Neural crest cell (in vitro differentiated cells): ENCODE measurements around the gene AMPD3. TPM values are rescaled to one million over a fixed set of nuclear protein-coding genes. Genes with fewer than 3 reads are reported as not detected.

Source experiments
- DNase-seq: peaks from one replicate; pipeline ENCODE4 v3.0.0; 2021; ENCODE audit warnings: low read depth, mixed read lengths, low spot score
- H3K27ac Mint-ChIP-seq: one replicate; pipeline ENCODE4 v1.8.0; 2021; ENCODE audit warnings: mild to moderate bottlenecking, mixed read lengths; ENCODE audit not compliant: unreplicated experiment
- H3K27me3 Mint-ChIP-seq: 2 replicates; pipeline ENCODE4 v1.8.0; 2021; ENCODE audit warnings: low read depth, mild to moderate bottlenecking, mixed read lengths
- H3K36me3 Mint-ChIP-seq: 2 replicates; pipeline ENCODE4 v1.8.0; 2021; ENCODE audit warnings: low read depth, mild to moderate bottlenecking, mixed read lengths
- H3K4me1 Mint-ChIP-seq: 2 replicates; pipeline ENCODE4 v1.8.0; 2021; ENCODE audit warnings: mixed read lengths
- H3K4me3 Mint-ChIP-seq: one replicate; pipeline ENCODE4 v1.8.0; 2021; ENCODE audit warnings: mild to moderate bottlenecking, mixed read lengths
- H3K9me3 Mint-ChIP-seq: 2 replicates; pipeline ENCODE4 v1.8.0; 2021; ENCODE audit warnings: mixed read lengths
- total RNA-seq: library from RNA; stranded (reverse); gene quantifications from 2 replicates; pipeline ENCODE4 v1.2.1, GENCODE V29; 2021
- TF ChIP-seq, protein P1 (sequence below): fragments of 200-600 bp; sonication (generic); conservative IDR thresholded peaks from 2 replicates; pipeline ENCODE4 v1.5.0; 2021; ENCODE audit warnings: antibody characterized with exemption, mild to moderate bottlenecking

Gene AMPD3
- total RNA-seq, 1 donor from 2014 or later, result 2.2 TPM

- no peak for DNase-seq
- TF ChIP-seq, protein P1, sequence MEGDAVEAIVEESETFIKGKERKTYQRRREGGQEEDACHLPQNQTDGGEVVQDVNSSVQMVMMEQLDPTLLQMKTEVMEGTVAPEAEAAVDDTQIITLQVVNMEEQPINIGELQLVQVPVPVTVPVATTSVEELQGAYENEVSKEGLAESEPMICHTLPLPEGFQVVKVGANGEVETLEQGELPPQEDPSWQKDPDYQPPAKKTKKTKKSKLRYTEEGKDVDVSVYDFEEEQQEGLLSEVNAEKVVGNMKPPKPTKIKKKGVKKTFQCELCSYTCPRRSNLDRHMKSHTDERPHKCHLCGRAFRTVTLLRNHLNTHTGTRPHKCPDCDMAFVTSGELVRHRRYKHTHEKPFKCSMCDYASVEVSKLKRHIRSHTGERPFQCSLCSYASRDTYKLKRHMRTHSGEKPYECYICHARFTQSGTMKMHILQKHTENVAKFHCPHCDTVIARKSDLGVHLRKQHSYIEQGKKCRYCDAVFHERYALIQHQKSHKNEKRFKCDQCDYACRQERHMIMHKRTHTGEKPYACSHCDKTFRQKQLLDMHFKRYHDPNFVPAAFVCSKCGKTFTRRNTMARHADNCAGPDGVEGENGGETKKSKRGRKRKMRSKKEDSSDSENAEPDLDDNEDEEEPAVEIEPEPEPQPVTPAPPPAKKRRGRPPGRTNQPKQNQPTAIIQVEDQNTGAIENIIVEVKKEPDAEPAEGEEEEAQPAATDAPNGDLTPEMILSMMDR, result no peak
- H3K4me3 Mint-ChIP-seq, result no peak overlapping the region
- H3K4me1 Mint-ChIP-seq, result peaks cover 27% of the 10 kb centered on the region
- H3K27ac Mint-ChIP-seq, result no peak overlapping the region
- no peaks in the 10 kb centered on the region for H3K27me3 Mint-ChIP-seq
- no peaks in the 10 kb centered on the region for H3K36me3 Mint-ChIP-seq
- H3K9me3 Mint-ChIP-seq, result peaks cover 2% of the 10 kb centered on the region
Measured at GRCh38 chr11:10503777-10504480, 48.9 kb downstream of the AMPD3 start.

GRCh38 chr11:10504490-10504889, 49.4 kb downstream of the AMPD3 start:
- DNase-seq, result no peak
- H3K27ac Mint-ChIP-seq, result no peak overlapping the region
- TF ChIP-seq, protein P1, result no peak
- H3K27me3 Mint-ChIP-seq, result no peaks in the 10 kb centered on the region
- no peaks in the 10 kb centered on the region for H3K36me3 Mint-ChIP-seq
- peaks cover 27% of the 10 kb centered on the region for H3K4me1 Mint-ChIP-seq
- peaks cover 2% of the 10 kb centered on the region for H3K9me3 Mint-ChIP-seq
- no peak overlapping the region for H3K4me3 Mint-ChIP-seq

- Mint-ChIP-seq H3K36me3 (no peaks in the 10 kb centered on the region), H3K27ac (no peak overlapping the region), H3K9me3 (peaks cover 2% of the 10 kb centered on the region), H3K4me1 (peaks cover 25% of the 10 kb centered on the region), H3K4me3 (no peak overlapping the region), H3K27me3 (no peaks in the 10 kb centered on the region)
- DNase-seq, result no peak
- TF ChIP-seq, protein P1, result no peak
Measured at GRCh38 chr11:10505278-10506007, 50.4 kb downstream of the AMPD3 start.

GRCh38 chr11:10506008-10506370, 50.9 kb downstream of the AMPD3 start:
- Mint-ChIP-seq H3K27me3 (no peaks in the 10 kb centered on the region), H3K36me3 (peaks cover 3% of the 10 kb centered on the region), H3K9me3 (peaks cover 2% of the 10 kb centered on the region), H3K27ac (no peak overlapping the region), H3K4me1 (peaks cover 29% of the 10 kb centered on the region), H3K4me3 (no peak overlapping the region)
- TF ChIP-seq, protein P1, result no peak
- no peak for DNase-seq

DNA sequence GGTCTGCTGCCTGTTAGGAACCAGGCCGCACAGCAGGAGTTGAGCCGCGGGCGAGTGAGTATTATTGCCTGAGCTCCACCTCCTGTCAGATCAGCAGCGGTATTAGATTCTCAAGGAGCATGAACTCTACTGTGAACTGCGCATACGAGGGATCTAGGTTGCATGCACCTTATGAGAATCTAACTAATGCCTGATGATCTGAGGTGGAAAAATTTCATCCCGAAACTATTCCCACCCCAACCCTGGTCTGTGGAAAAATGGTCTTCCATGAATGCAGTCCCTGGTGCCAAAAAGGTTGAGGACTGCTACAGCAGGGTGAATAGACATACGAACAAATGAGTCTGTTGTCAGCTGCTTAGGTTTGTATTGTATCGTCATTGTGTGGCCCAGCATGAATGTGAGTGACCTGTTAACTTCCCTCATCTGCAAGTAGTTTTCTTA, 56.1 kb downstream of the AMPD3 start:
- H3K27ac Mint-ChIP-seq, result no peak overlapping the region
- DNase-seq, result no peak
- H3K4me1 Mint-ChIP-seq, result peaks cover 25% of the 10 kb centered on the region
- TF ChIP-seq, protein P1, result no peak
- no peaks in the 10 kb centered on the region for H3K9me3 Mint-ChIP-seq
- H3K27me3 Mint-ChIP-seq, result no peaks in the 10 kb centered on the region
- no peak overlapping the region for H3K4me3 Mint-ChIP-seq
- peaks cover 3% of the 10 kb centered on the region for H3K36me3 Mint-ChIP-seq
